HG03469 (cell line): ENCODE data around the gene GEMIN5.

ENCODE experiments used
- ATAC-seq: cut with Tn5 transposase; IDR thresholded peaks from one replicate; pipeline ENCODE4 v1.9.1; 2021; ENCODE audit warnings: mild to moderate bottlenecking, moderate library complexity, moderate number of reproducible peaks; ENCODE audit not compliant: unreplicated experiment

GEMIN5 gene

GRCh38 chr5:154885439-154885838 lies 52.6 kb downstream of the GEMIN5 start:
- ATAC-seq, result no peak

- no peak for ATAC-seq
Measured at GRCh38 chr5:154884424-154884823, 53.6 kb downstream of the GEMIN5 start.

GRCh38 chr5:154881986-154882385 lies 56.0 kb downstream of the GEMIN5 start:
- ATAC-seq, result no peak

GRCh38 chr5:154878642-154879335 lies 59.2 kb downstream of the GEMIN5 start:
- ATAC-seq, result no peak

GRCh38 chr5:154873791-154874331 lies 64.2 kb downstream of the GEMIN5 start:
- ATAC-seq, result no peak

GRCh38 chr5:154871734-154872133 lies 66.3 kb downstream of the GEMIN5 start:
- no peak for ATAC-seq

- no peak for ATAC-seq
Measured at GRCh38 chr5:154868702-154869101, 69.3 kb downstream of the GEMIN5 start.

- no peak for ATAC-seq
Measured at GRCh38 chr5:154866841-154867240, 71.2 kb downstream of the GEMIN5 start.

- ATAC-seq, result no peak
Measured at GRCh38 chr5:154865466-154866184, 72.4 kb downstream of the GEMIN5 start.

- ATAC-seq, result no peak
Measured at GRCh38 chr5:154863291-154864080, 74.5 kb downstream of the GEMIN5 start.

- no peak for ATAC-seq
Measured at GRCh38 chr5:154862766-154863165, 75.2 kb downstream of the GEMIN5 start.

GRCh38 chr5:154861946-154862345 lies 76.1 kb downstream of the GEMIN5 start:
- ATAC-seq, result no peak

GRCh38 chr5:154860765-154861164 lies 77.2 kb downstream of the GEMIN5 start:
- ATAC-seq, result no peak

GRCh38 chr5:154860123-154860522 lies 77.9 kb downstream of the GEMIN5 start:
- no peak for ATAC-seq

GRCh38 chr5:154858972-154859871 lies 78.8 kb downstream of the GEMIN5 start:
- no peak for ATAC-seq

- ATAC-seq, result peak; percentile 58
Measured at GRCh38 chr5:154858297-154858971, 79.6 kb downstream of the GEMIN5 start, which contains the start of gene CNOT8. Gene CNOT8 (plus strand): TSS chr5:154858627. CDS start chr5:154863279, 4,652 bp downstream.

- peak; percentile 55 for ATAC-seq
Measured at GRCh38 chr5:154857530-154858296, 80.3 kb downstream of the GEMIN5 start.

- ATAC-seq, result no peak
Measured at GRCh38 chr5:154851351-154851750, 86.7 kb downstream of the GEMIN5 start.
